HG03521 (cell line): Measurements from ENCODE around the gene HELT.

Experiments used
- ATAC-seq: cut with Tn5 transposase; IDR thresholded peaks from one replicate; pipeline ENCODE4 v1.9.1; 2021; ENCODE audit warnings: mild to moderate bottlenecking, moderate library complexity; ENCODE audit not compliant: unreplicated experiment

Gene HELT

GRCh38 chr4:185003596-185004351 lies 14.5 kb upstream of the HELT start:
- ATAC-seq, result no peak

GRCh38 chr4:185004562-185005218 lies 13.6 kb upstream of the HELT start:
- ATAC-seq, result peak; percentile 22

- peak; percentile 75 for ATAC-seq
These were observed 13.0 kb upstream of the HELT start for GRCh38 chr4:185005219-185005819.

DNA sequence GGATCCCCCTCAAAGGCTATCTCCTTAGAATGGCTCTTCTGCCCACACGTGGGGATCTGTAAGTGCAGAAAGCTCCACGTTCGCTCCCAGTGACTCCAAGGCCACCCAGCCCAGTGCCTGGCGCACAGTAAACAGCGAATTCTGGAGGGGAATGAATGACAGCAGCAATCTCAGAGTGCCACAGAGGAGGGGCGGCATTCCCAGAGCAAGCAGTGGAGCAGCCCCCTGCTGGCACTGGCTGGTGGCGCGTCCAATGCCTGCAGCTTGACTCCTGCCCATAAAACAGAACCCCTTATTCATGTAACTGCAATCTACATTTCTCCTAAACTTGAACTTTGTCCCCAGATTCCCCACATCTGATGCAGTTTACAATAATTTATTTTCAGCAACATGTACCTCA lies 6.9 kb upstream of the HELT start:
- no peak for ATAC-seq

GRCh38 chr4:185013417-185014125 lies 4.7 kb upstream of the HELT start:
- no peak for ATAC-seq

DNA sequence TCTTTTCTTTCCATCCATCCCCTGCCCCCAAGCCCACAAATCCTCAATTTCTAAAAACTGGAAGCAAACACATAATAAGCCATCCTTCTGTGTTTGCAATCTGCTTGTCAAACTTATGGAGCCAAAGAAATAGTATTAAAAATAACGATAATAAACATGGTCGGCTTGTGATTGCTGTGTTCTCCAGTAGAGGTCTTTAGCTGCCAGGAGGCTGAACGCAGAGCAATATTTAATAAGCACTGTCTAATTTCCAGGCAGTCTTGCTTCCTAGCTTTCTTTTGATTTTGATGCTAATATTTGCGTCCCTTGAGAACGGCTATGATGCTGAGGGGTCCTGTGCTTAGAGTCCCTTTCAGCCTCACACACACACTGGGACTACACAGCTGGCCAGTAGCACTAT lies 3.2 kb upstream of the HELT start:
- no peak for ATAC-seq

- ATAC-seq, result no peak
These were observed 2.0 kb upstream of the HELT start for GRCh38 chr4:185016101-185016940.

GRCh38 chr4:185016946-185017758 lies 1.1 kb upstream of the HELT start:
- ATAC-seq, result no peak

- ATAC-seq, result no peak
These were observed 655 bp downstream of the HELT start for GRCh38 chr4:185018834-185019455.

DNA sequence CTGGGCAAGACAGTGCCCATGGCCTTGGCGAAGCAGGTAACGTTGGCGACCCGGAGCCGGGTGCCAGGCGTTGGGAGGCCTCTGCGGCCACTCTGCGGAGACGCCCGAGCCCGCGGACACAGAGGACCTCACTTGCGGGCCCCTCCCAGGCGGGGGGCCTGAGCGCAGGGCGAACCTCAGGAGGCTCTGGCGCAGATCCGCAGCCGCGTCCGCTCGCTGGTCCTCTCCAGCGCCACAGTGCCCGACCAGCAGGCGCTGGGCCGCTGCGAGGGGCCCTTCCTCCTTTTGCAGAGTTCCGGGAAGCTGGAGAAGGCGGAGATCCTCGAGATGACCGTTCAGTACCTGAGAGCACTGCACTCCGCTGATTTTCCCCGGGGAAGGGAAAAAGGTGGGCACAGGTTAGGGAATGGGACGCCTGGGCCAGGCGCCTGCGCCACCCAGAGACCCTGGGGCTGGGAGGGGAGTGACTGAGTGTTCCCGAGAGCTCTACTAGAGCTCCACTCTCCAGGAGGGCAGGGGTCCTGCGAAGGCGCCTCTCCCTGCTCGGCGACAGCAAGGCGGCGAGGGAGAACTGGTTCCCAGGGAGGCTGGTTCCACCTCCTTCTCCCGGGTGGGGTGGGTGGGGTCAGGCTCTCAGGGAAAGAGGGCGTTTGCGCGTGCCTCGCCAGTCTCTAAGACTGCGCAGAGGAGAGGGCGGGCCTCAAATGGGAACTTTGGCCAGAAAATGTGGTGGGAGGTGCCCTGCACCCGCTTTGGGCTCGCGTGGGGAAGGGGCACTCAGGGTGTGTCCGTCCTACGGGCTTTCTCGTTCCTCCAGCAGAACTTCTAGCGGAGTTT lies 1.4 kb downstream of the HELT start:
- no peak for ATAC-seq

GRCh38 chr4:185020293-185020808 lies 2.1 kb downstream of the HELT start:
- ATAC-seq, result no peak

- ATAC-seq, result no peak
These were observed 2.8 kb downstream of the HELT start for GRCh38 chr4:185020863-185021761.

DNA sequence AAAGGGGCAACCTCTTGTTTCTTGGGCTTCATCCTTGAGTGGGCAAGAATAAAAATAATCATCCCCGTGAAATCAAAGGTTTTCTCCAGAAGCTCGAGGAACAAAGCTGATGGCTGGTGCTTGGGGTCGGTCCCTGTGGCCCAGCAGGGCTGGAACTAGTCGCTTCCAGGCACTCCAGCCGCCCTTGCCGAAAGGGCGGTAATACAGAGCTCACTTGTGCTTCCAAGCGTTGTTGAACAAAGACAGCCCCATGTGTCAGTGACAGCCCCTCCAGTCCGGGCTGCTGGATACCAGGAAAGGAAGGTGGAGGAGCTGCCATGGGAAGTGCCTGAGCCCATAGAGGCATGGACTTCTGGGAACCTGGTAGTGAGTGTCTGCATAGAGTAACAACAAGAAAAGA lies 5.2 kb downstream of the HELT start:
- ATAC-seq, result no peak

DNA sequence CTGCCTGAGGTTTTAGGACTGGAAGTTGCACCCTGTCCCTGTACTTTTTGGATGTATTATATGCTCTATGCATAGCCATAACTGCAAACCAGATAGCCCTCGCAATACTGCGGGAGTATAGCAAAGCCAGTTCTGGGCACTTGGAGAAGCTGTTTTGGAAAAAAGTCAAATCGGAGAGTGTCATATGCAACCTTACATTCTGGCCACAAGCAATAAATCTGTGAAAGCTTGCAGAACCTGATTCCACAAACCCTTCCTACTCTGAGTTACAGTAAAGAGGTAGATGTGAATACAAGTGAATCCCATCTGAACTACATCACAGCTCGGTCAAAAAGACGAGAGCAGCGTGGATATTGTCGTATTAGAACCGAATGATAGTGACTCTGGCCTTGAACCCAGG lies 10.3 kb downstream of the HELT start:
- ATAC-seq, result no peak

GRCh38 chr4:185031611-185032010 lies 13.3 kb downstream of the HELT start:
- no peak for ATAC-seq

GRCh38 chr4:185033072-185033471 lies 14.8 kb downstream of the HELT start:
- no peak for ATAC-seq

- peak; percentile 40 for ATAC-seq
These were observed 15.7 kb downstream of the HELT start for GRCh38 chr4:185033950-185034349.
